Measurements from ENCODE around the gene BAHCC1. TPM values are rescaled to one million over a fixed set of nuclear protein-coding genes. Genes with fewer than 3 reads are reported as not detected.
A peak's percentile ranks its signal among the peaks of the same experiment; 100 is the strongest.

BAHCC1 gene
- total and polyA plus RNA-seq, 2 donors (not counting 3 experiments of a cell fraction or from before 2014, with no cell fraction given) = 4.7 to 11.6 TPM

DNA sequence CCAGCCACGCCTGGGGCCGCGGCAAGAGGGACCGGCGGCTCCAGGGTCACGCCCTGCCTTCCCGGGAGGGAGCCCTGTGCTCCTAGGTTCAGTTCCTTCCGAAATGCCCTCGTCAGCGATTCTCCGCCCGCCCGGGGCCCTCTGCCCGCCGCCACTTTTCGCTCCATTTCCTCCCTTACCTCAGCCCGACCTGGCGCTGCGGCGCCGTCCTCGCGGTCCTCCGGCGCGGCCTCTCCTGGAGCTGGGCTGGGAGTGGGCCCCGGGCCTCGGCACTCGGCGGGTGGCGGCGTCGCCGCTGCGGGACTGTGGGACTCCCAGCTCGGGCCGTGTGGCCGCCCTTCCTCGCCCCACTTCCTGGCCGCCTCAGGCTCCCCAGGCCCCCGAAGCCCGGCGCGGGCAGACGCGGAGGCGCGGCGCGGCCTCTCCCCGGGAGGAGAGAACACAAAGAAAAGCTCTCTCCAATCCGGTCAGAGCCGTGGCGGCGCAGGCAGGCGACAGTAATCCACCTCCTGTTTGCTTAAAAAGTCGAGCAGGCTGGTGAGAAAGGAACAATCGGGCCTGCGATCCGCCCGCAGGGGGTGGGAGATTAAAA lies 1.6 kb downstream of the BAHCC1 start:
- Histone ChIP-seq H3K9me1 (replicated peaks; ENCODE audit: control insufficient read depth, extremely low read depth, insufficient read depth, low read length) (no peaks in the 10 kb centered on the region), H3K27ac (ENCODE audit: insufficient read depth, low read depth, low read length) (peak overlapping the region; percentile 85), H3K9me3 (replicated peaks; ENCODE audit: control insufficient read depth, insufficient read depth, low read length) (no peaks in the 10 kb centered on the region), H3K36me3 (ENCODE audit: control insufficient read depth in 2 of 2, extremely low read depth in 1 of 2, insufficient read depth in 2 of 2, low read length in 2 of 2) (no peaks in the 10 kb centered on the region), H3K27me3 (ENCODE audit: control insufficient read depth in 2 of 2, insufficient read depth in 2 of 2, low read length in 2 of 2) (no peaks in the 10 kb centered on the region), H3K9ac (replicated peaks; ENCODE audit: extremely low read depth, insufficient read depth, low read length) (peak overlapping the region; percentile 81), H3K4me2 (ENCODE audit: insufficient read depth, low read length) (peak overlapping the region; percentile 91), H3K4me3 (replicated peaks in 1 of 3; ENCODE audit: insufficient read depth in 1 of 3, low read depth in 1 of 3, low read length in 3 of 3) (peak overlapping the region; percentile 60 to 77 (median 76)), H2AFZ (ENCODE audit: low read depth, low read length) (peak overlapping the region; percentile 53), H3K79me2 (ENCODE audit: control insufficient read depth, insufficient read depth, low read length) (peaks cover 49% of the 10 kb centered on the region), H3K4me1 (ENCODE audit: control insufficient read depth, extremely low read depth, insufficient read depth, low read length) (peaks cover 43% of the 10 kb centered on the region), H4K20me1 (replicated peaks; ENCODE audit: control insufficient read depth, extremely low read depth, insufficient read depth, low read length) (no peaks in the 10 kb centered on the region)
- BruUV-seq (replicated peaks) = no TSS peak
- ChIA-PET CTCF (interaction anchor here (0.8 to 7.3 kb wide), 12 partner anchors 12 to 142 kb away, joined by 3 to 58 read pairs (median 4); no protein-coding TSS in a partner anchor), POLR2A (interaction anchor here (0.7 to 1.3 kb wide), 3 partner anchors 15 to 115 kb away, joined by 4 to 6 read pairs (median 5); partner anchors contain the start of gene ACTG1)
- dilution Hi-C loops (cut with MboI; ENCODE audit: extremely low pct_ligation_motif_present, low sequenced_read_pairs) (no loop called here), intact Hi-C loops (cut with micrococcal nuclease) (no loop called here)
- peak; percentile 44 for DNase-seq (ENCODE audit: low read depth, low spot score)
- FAIRE-seq = no peak
- no peak for TF ChIP-seq MYC (IDR thresholded peaks at IDR 0.05; ENCODE audit: low read depth, low read length)
- TF ChIP-seq, protein P1, sequence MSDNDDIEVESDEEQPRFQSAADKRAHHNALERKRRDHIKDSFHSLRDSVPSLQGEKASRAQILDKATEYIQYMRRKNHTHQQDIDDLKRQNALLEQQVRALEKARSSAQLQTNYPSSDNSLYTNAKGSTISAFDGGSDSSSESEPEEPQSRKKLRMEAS (IDR thresholded peaks at IDR 0.05; ENCODE audit: insufficient read depth, insufficient read length) = no peak
- no peak for TF ChIP-seq EZH2 (IDR thresholded peaks at IDR 0.05; ENCODE audit: borderline replicate concordance, low read depth, low read length, severe bottlenecking)
- TF ChIP-seq GATA2 (IDR thresholded peaks at IDR 0.05; ENCODE audit: insufficient read depth, insufficient read length, low read depth, low read length) = no peak
- TF ChIP-seq JUN (IDR thresholded peaks at IDR 0.05; ENCODE audit: borderline replicate concordance, insufficient read depth, insufficient read length, low read depth) = no peak
- no peak for TF ChIP-seq FOS (IDR thresholded peaks at IDR 0.05; ENCODE audit: borderline replicate concordance, insufficient read depth, low read length)
- no peak for TF ChIP-seq POLR2A (IDR thresholded peaks at IDR 0.05; ENCODE audit: low read depth, low read length)
- TF ChIP-seq, protein P2, sequence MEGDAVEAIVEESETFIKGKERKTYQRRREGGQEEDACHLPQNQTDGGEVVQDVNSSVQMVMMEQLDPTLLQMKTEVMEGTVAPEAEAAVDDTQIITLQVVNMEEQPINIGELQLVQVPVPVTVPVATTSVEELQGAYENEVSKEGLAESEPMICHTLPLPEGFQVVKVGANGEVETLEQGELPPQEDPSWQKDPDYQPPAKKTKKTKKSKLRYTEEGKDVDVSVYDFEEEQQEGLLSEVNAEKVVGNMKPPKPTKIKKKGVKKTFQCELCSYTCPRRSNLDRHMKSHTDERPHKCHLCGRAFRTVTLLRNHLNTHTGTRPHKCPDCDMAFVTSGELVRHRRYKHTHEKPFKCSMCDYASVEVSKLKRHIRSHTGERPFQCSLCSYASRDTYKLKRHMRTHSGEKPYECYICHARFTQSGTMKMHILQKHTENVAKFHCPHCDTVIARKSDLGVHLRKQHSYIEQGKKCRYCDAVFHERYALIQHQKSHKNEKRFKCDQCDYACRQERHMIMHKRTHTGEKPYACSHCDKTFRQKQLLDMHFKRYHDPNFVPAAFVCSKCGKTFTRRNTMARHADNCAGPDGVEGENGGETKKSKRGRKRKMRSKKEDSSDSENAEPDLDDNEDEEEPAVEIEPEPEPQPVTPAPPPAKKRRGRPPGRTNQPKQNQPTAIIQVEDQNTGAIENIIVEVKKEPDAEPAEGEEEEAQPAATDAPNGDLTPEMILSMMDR (IDR thresholded peaks at IDR 0.05; ENCODE audit: extremely low read depth in 1 of 2, insufficient read depth in 1 of 2, low read depth in 1 of 2, low read length in 2 of 2) = no peak
- TF ChIP-seq POLR2AphosphoS5 (IDR thresholded peaks at IDR 0.05; ENCODE audit: insufficient read depth, low read depth, low read length) = no peak

Measured in endothelial cell of umbilical vein (primary cell).